Measurements from ENCODE around the gene FEM1A. TPM values are rescaled to one million over a fixed set of nuclear protein-coding genes. Genes with fewer than 3 reads are reported as not detected.

Gene FEM1A
- total and polyA plus RNA-seq, 2 of the 8 experiments (the other 6 are each of a cell fraction or from before 2014, with no cell fraction given): 6.7 to 16.1 TPM

- no peaks in the 10 kb centered on the region for H3K36me3 ChIP-seq (ENCODE audit: control insufficient read depth in 2 of 4, insufficient read depth in 4 of 4, low read length in 3 of 4)
- no peaks in the 10 kb centered on the region for H3K9me3 ChIP-seq (ENCODE audit: insufficient read depth in 2 of 2, low read depth in 1 of 2, low read length in 1 of 2)
- no peak overlapping the region for H2BK12ac ChIP-seq (ENCODE audit: low read depth, low read length)
- H4K20me1 ChIP-seq (replicated peaks in 1 of 2; ENCODE audit: control insufficient read depth in 1 of 2, insufficient read depth in 2 of 2, low read length in 2 of 2): no peaks in the 10 kb centered on the region
- no peak overlapping the region for H4K5ac ChIP-seq (ENCODE audit: insufficient read length, low read depth, low read length)
- 80% methylated on average over 6 of the region's 6 CpGs; no CpG with 5 or more reads in 1 of the 2 experiments for WGBS, 2 experiments (ENCODE audit: extremely low coverage in 1 of 2, insufficient coverage in 1 of 2, insufficient read length in 1 of 2, insufficient replicate concordance in 2 of 2, low coverage in 1 of 2, low lambda C conversion rate in 2 of 2, missing lambda C conversion rate in 1 of 2)
- no peak overlapping the region for H3K4me3 ChIP-seq (ENCODE audit: extremely low read depth in 1 of 4, insufficient read depth in 2 of 4, low read depth in 3 of 4, low read length in 4 of 4)
- no peak overlapping the region for H3K4me2 ChIP-seq (ENCODE audit: insufficient read depth in 1 of 2, low read depth in 2 of 2, low read length in 2 of 2)
- H2BK20ac ChIP-seq (ENCODE audit: low read length): no peak overlapping the region
- H3K79me1 ChIP-seq (ENCODE audit: low read depth, low read length): no peaks in the 10 kb centered on the region
- H3K18ac ChIP-seq (ENCODE audit: extremely low read depth, low read length): no peak overlapping the region
- H4K91ac ChIP-seq (replicated peaks; ENCODE audit: insufficient read length, low read length): no peak overlapping the region
- H3K23me2 ChIP-seq (ENCODE audit: low read depth, low read length): no peaks in the 10 kb centered on the region
- no peak overlapping the region for H2AFZ ChIP-seq (ENCODE audit: low read length)
- H3K9ac ChIP-seq (replicated peaks in 1 of 4; ENCODE audit: extremely low read depth in 1 of 4, low read depth in 3 of 4, low read length in 3 of 4): no peak overlapping the region
- CTCF ChIA-PET (ENCODE audit: partially characterized antibody): interaction anchor here (0.6 to 1.3 kb wide), 2 partner anchors 28 to 36 kb away, joined by 3 to 4 read pairs; no protein-coding TSS in a partner anchor
- no peaks in the 10 kb centered on the region for H3K4me1 ChIP-seq (replicated peaks in 1 of 4; ENCODE audit: control insufficient read depth in 3 of 4, insufficient read depth in 4 of 4, low read length in 3 of 4)
- FAIRE-seq: no peak
- H2BK120ac ChIP-seq (replicated peaks; ENCODE audit: low read depth, low read length): no peak overlapping the region
- no peak overlapping the region for H4K8ac ChIP-seq (ENCODE audit: extremely low read depth, insufficient read depth, low read length)
- no peak overlapping the region for H3K27ac ChIP-seq (ENCODE audit: low read depth, low read length)
- no peak overlapping the region for H3K56ac ChIP-seq (replicated peaks; ENCODE audit: insufficient read length, low read depth, low read length)
- H3K14ac ChIP-seq (ENCODE audit: insufficient read length): no peak overlapping the region
- DNase-seq (ENCODE audit: low read depth in 1 of 2, low spot score in 2 of 2): no peak
- H3K23ac ChIP-seq (ENCODE audit: insufficient read length): no peak overlapping the region
- POLR2A ChIA-PET (ENCODE audit: partially characterized antibody): interaction anchor here (1.0 kb wide), 1 partner anchor 18 kb away, joined by 3 read pairs; no protein-coding TSS in a partner anchor
- H3K27me3 ChIP-seq (replicated peaks in 1 of 4; ENCODE audit: control insufficient read depth in 3 of 4, extremely low read depth in 1 of 4, insufficient read depth in 3 of 4, low read length in 3 of 4): no peaks in the 10 kb centered on the region; a peak in 1 of 7 replicates
- no peak overlapping the region for H3K4ac ChIP-seq (replicated peaks; ENCODE audit: insufficient read length, low read depth, low read length)
- H3K79me2 ChIP-seq (ENCODE audit: control insufficient read depth in 1 of 2, insufficient read depth in 2 of 2, low read length in 2 of 2): no peaks in the 10 kb centered on the region
- H2BK15ac ChIP-seq (ENCODE audit: low read length): no peak overlapping the region
- H2BK5ac ChIP-seq (ENCODE audit: low read depth, low read length): no peak overlapping the region
- H2AK5ac ChIP-seq (ENCODE audit: low read depth, low read length): no peak overlapping the region
- TF ChIP-seq TEAD4 (IDR thresholded peaks at IDR 0.05; ENCODE audit: low read depth, low read length): no peak
- no peak for TF ChIP-seq EP300 (IDR thresholded peaks at IDR 0.05; ENCODE audit: borderline replicate concordance in 1 of 2, low read depth in 2 of 2, low read length in 2 of 2)
- TF ChIP-seq KDM5A (IDR thresholded peaks at IDR 0.05; ENCODE audit: low read length): no peak
- TF ChIP-seq EGR1 (IDR thresholded peaks at IDR 0.05; ENCODE audit: borderline replicate concordance, low read depth, low read length): no peak
- no peak for TF ChIP-seq POLR2AphosphoS5 (IDR thresholded peaks at IDR 0.05; ENCODE audit: low read depth, low read length)
- TF ChIP-seq JUND (IDR thresholded peaks at IDR 0.05; ENCODE audit: low read length): no peak
- TF ChIP-seq SIX5 (IDR thresholded peaks at IDR 0.05; ENCODE audit: low read depth, low read length): no peak
Measured at GRCh38 chr19:4780860-4781259, 10.7 kb upstream of the FEM1A start.

All from H1 (cell line).